HL-60 (cell line): ENCODE results near the gene DDX55.

Source experiments
- GABPA ChIP-seq: IDR thresholded peaks from 2 replicates; pipeline ENCODE4 v1.6.1; 2012; ENCODE audit warnings: low read depth
- TF ChIP-seq, protein P1 (sequence below): IDR thresholded peaks from one replicate; pipeline ENCODE4 v1.5.1; 2011; ENCODE audit warnings: low read length, control low read depth, inconsistent platforms; ENCODE audit not compliant: insufficient read depth

DNA sequence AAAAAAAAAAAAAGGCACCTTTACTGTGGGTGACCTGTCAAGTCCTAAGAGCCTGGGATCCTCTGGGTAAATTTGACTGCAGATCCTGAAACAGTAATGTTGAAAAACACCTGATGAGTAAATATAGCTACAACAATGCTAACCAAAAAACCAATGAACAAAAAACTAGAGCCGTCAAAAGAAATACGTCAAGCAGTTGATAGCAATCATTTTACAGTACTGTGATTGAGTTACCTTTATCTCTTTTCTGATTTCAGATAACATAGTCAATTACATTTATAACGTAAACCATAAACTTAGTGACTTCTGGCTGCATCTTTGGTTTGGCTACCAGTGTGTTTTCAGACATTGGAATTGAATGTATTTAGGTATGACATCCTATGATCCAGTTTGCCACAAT, 23.7 kb upstream of the DDX55 start:
- no peak for TF ChIP-seq GABPA
- TF ChIP-seq, protein P1, sequence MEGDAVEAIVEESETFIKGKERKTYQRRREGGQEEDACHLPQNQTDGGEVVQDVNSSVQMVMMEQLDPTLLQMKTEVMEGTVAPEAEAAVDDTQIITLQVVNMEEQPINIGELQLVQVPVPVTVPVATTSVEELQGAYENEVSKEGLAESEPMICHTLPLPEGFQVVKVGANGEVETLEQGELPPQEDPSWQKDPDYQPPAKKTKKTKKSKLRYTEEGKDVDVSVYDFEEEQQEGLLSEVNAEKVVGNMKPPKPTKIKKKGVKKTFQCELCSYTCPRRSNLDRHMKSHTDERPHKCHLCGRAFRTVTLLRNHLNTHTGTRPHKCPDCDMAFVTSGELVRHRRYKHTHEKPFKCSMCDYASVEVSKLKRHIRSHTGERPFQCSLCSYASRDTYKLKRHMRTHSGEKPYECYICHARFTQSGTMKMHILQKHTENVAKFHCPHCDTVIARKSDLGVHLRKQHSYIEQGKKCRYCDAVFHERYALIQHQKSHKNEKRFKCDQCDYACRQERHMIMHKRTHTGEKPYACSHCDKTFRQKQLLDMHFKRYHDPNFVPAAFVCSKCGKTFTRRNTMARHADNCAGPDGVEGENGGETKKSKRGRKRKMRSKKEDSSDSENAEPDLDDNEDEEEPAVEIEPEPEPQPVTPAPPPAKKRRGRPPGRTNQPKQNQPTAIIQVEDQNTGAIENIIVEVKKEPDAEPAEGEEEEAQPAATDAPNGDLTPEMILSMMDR, result no peak
